K562 (cell line): ENCODE data around the gene RABGAP1L. TPM values are rescaled to one million over a fixed set of nuclear protein-coding genes. Genes with fewer than 3 reads are reported as not detected.

Source experiments
- ATAC-seq: fragments of 200-7000 bp; cut with Tn5 transposase; 3 replicates; pipeline ENCODE4 v1.9.1; 2020; ENCODE audit warnings: moderate library complexity
- BruUV-seq: library from RNA; stranded (reverse); fragments of 400-500 nt; replicated peaks from 2 replicates; lab custom pipeline; 2021; lab: Mats Ljungman, UMichigan
- CTCF ChIA-PET: fragments of 300-600 bp; formaldehyde crosslinking; extraction: SDS; loops from one replicate; lab custom pipeline; 2021; ENCODE audit warnings: low intra/inter-chr PET ratio; lab: Yijun Ruan, JAX
- POLR2A ChIA-PET: fragments of 300-600, 350-650 bp; sonication (Branson Sonifier 250); formaldehyde crosslinking; extraction: SDS; loops from one replicate; lab custom pipeline; 2021; ENCODE audit warnings: antibody characterized with exemption, inconsistent platforms; lab: Yijun Ruan, JAX
- DNase-seq, 4 experiments: peaks; one replicate each; pipeline versions ENCODE4 v3.0.0 to v3.0.0-alpha.2; 2011 to 2018; ENCODE audit warnings: low spot score in 3 of 4, mixed read lengths in 3 of 4; ENCODE audit errors: extremely low read depth in 1 of 4
- FAIRE-seq: peaks from 2 replicates; lab custom pipeline; 2011; peaks lifted over from hg19 to GRCh38; lab: Jason Lieb, UNC
- H2AFZ ChIP-seq: 2 replicates; pipeline ENCODE4 v1.6.0; 2011; ENCODE audit warnings: low read depth, low read length, control low read depth, inconsistent platforms
- H3K27ac ChIP-seq: fragments of 200-600 bp; 3 replicates; pipeline ENCODE4 v1.8.0; 2011; ENCODE audit warnings: low read depth, mild to moderate bottlenecking, control low read depth, inconsistent platforms, low read length, moderate library complexity, mixed read lengths; ENCODE audit errors: extremely low read depth
- H3K27me3 ChIP-seq, 2 experiments: fragments of 300-600 bp in 1 of 2; 2 replicates in 1 of 2; 3 replicates in 1 of 2; pipeline versions ENCODE4 v1.6.0 to v1.8.0; 2011; ENCODE audit warnings: inconsistent platforms in 2 of 2, low read length in 2 of 2, mild to moderate bottlenecking in 1 of 2, mixed read lengths in 1 of 2, moderate library complexity in 1 of 2; ENCODE audit not compliant: control insufficient read depth in 2 of 2, insufficient read depth in 2 of 2
- H3K36me3 ChIP-seq: fragments of 300-600 bp; 3 replicates; pipeline ENCODE4 v1.8.0; 2011; ENCODE audit warnings: mild to moderate bottlenecking, low read length, inconsistent platforms; ENCODE audit not compliant: control insufficient read depth, insufficient read depth
- H3K4me1 ChIP-seq, 2 experiments: fragments of 200-600 bp in 1 of 2; replicated peaks in 1 of 2; 2 replicates in 1 of 2; 3 replicates in 1 of 2; pipeline versions ENCODE4 v1.5.1 to v1.8.0; 2011; ENCODE audit warnings: inconsistent platforms in 2 of 2, low read length in 2 of 2, mild to moderate bottlenecking in 1 of 2, mixed read lengths in 1 of 2, moderate library complexity in 1 of 2; ENCODE audit not compliant: control insufficient read depth in 2 of 2, insufficient read depth in 2 of 2
- H3K4me2 ChIP-seq: 2 replicates; pipeline ENCODE4 v1.6.1; 2011; ENCODE audit warnings: low read length, control low read depth, inconsistent platforms, mixed read lengths; ENCODE audit not compliant: insufficient read depth
- H3K4me3 ChIP-seq: fragments of 200-600 bp; sonication (generic), shearing (Covaris generic); 2 replicates; pipeline ENCODE4 v1.5.1; 2016; ENCODE audit warnings: control low read depth, inconsistent platforms
- H3K79me2 ChIP-seq: fragments of 200-600 bp; 3 replicates; pipeline ENCODE4 v1.8.0; 2011; ENCODE audit warnings: low read length, inconsistent platforms; ENCODE audit not compliant: control insufficient read depth, insufficient read depth
- H3K9ac ChIP-seq, 2 experiments: 2 replicates each; pipeline versions ENCODE4 v1.6.0 to v1.6.1; 2011; ENCODE audit warnings: low read depth in 2 of 2, low read length in 2 of 2, control low read depth in 1 of 2, inconsistent platforms in 1 of 2, mild to moderate bottlenecking in 1 of 2, mixed read lengths in 1 of 2; ENCODE audit not compliant: insufficient read depth in 1 of 2
- H3K9me1 ChIP-seq: one replicate; pipeline ENCODE4 v1.6.0; 2011; ENCODE audit warnings: inconsistent platforms, mild to moderate bottlenecking, low read length, moderate library complexity; ENCODE audit not compliant: control insufficient read depth, insufficient read depth
- H3K9me3 ChIP-seq: replicated peaks from 2 replicates; pipeline ENCODE4 v1.5.1; 2011; ENCODE audit warnings: low read depth, low read length, inconsistent platforms; ENCODE audit not compliant: control insufficient read depth, insufficient read depth
- H4K20me1 ChIP-seq: replicated peaks from 2 replicates; pipeline ENCODE4 v1.6.1; 2011; ENCODE audit warnings: low read length, inconsistent platforms, mixed read lengths; ENCODE audit not compliant: control insufficient read depth, insufficient read depth
- CBFA2T3 ChIP-seq: fragments of 450-650 bp; IDR thresholded peaks from 2 replicates; pipeline ENCODE4 v1.6.1; 2017
- DACH1 ChIP-seq: fragments of 450-650 bp; IDR thresholded peaks from 2 replicates; pipeline ENCODE4 v1.6.1; 2018; ENCODE audit not compliant: partially characterized antibody
- HMGXB4 ChIP-seq: sonication (generic); formaldehyde crosslinking; IDR thresholded peaks from 2 replicates; pipeline ENCODE4 v1.8.1; 2023; ENCODE audit warnings: mild to moderate bottlenecking, missing genetic modification reagents
- JUNB ChIP-seq: fragments of 450-650 bp; formaldehyde crosslinking; conservative IDR thresholded peaks from 2 replicates; pipeline ENCODE4 v1.4.0; 2020; ENCODE audit warnings: mild to moderate bottlenecking
- NFE2 ChIP-seq: IDR thresholded peaks from 2 replicates; pipeline ENCODE4 v1.6.1; 2014; ENCODE audit warnings: antibody characterized with exemption, low read depth
- ZNF41 ChIP-seq: fragments of 250-450 bp; sonication (Bioruptor Pico); conservative IDR thresholded peaks from 2 replicates; pipeline ENCODE4 v1.4.0; 2020; ENCODE audit warnings: mild to moderate bottlenecking
- WGBS: fragments of 100-300 bp; shearing (Covaris generic); methylation state at CpG from one replicate; pipeline ENCODE4 v1.1.6; 2016; ENCODE audit warnings: low coverage, mixed read lengths; ENCODE audit not compliant: insufficient coverage; ENCODE audit errors: missing lambda C conversion rate; 5-methylcytosine and 5-hydroxymethylcytosine counted together
- in situ Hi-C: fragments of 300-500 bp; cut with MboI; formaldehyde crosslinking; loops from 4 replicates; pipeline ENCODE4 v1.15.0; 2018; ENCODE audit warnings: inconsistent platforms, mixed read lengths
- intact Hi-C: fragments of 100-400 bp; cut with micrococcal nuclease; formaldehyde crosslinking; loops from 2 replicates; pipeline ENCODE4 v1.14.2; 2022
- polyA plus RNA-seq, 8 experiments: library from polyadenylated mRNA; depleted of rRNA in 4 of 8; stranded (reverse) in 5 of 8; unstranded in 3 of 8; fragments of >200 nt; fragmentation: Nextera tagmentation in 2 of 8; fragmentation: Illumina TruSeq in 1 of 8; extraction: Ambion mirVana in 2 of 8; extraction: Trizol in 1 of 8; gene quantifications; 2 replicates each; pipeline versions ENCODE4 v1.2.1 to v1.2.3, GENCODE V29; 2011 to 2014; ENCODE audit warnings: inconsistent platforms in 1 of 8, missing spikeins in 1 of 8
- total RNA-seq, 7 experiments: library from RNA; depleted of rRNA in 6 of 7; stranded (reverse); fragments of >200 nt in 6 of 7; fragmentation: Illumina TruSeq in 2 of 7; extraction: Trizol in 2 of 7; gene quantifications; 2 replicates each; pipeline versions ENCODE4 v1.2.1 to v1.2.3, GENCODE V29; 2011 to 2021; ENCODE audit warnings: low replicate concordance in 1 of 7

Gene RABGAP1L
- total and polyA plus RNA-seq, 9 of the 15 experiments (the other 6 are each of a cell fraction or from before 2014, with no cell fraction given), result 16.5 to 44.9 (median 26.7) TPM

GRCh38 chr1:174829990-174830389 is 670.7 kb downstream of the RABGAP1L start:
- ChIA-PET CTCF (no interaction called here), POLR2A (interaction anchor here (1.1 kb wide), 1 partner anchor 58 kb away, joined by 3 read pairs; no protein-coding TSS in a partner anchor)
- Histone ChIP-seq H2AFZ (no peak overlapping the region), H3K9me3 (no peaks in the 10 kb centered on the region), H3K79me2 (no peaks in the 10 kb centered on the region), H3K27me3 (no peaks in the 10 kb centered on the region), H3K9me1 (no peaks in the 10 kb centered on the region), H4K20me1 (no peaks in the 10 kb centered on the region), H3K4me1 (no peaks in the 10 kb centered on the region), H3K36me3 (no peaks in the 10 kb centered on the region), H3K27ac (no peak overlapping the region), H3K4me2 (no peak overlapping the region), H3K9ac (no peak overlapping the region), H3K4me3 (no peak overlapping the region)
- TF ChIP-seq NFE2 (0 out of 2 replicates have a peak, but pooled peaks have one; percentile 16), HMGXB4 (CRISPR knock-in tag) (no peak), DACH1 (no peak), JUNB (CRISPR knock-in tag) (no peak), CBFA2T3 (peak; percentile 11; the same call in 1 of the 2 replicates), ZNF41 (CRISPR knock-in tag) (peak; percentile 93)
- no peak for DNase-seq
- no peak for ATAC-seq
- BruUV-seq, result no TSS peak
- intact Hi-C loops (no loop called here), in situ Hi-C loops (no loop called here)
- no peak for FAIRE-seq
- WGBS, result 42% methylated on average over 1 of the region's 1 CpG
